GM21423 (cell line): ENCODE measurements around the gene SLC25A2.
"Not testable (repeated sequence)": the region's sequence is repeated elsewhere in the genome, so short reads cannot be mapped to it uniquely, and the experiment has no call there.

Source experiments
- ATAC-seq: cut with Tn5 transposase; IDR thresholded peaks from one replicate; pipeline ENCODE4 v1.9.1; 2021; ENCODE audit warnings: mild to moderate bottlenecking, moderate library complexity; ENCODE audit not compliant: unreplicated experiment

The SLC25A2 gene

DNA sequence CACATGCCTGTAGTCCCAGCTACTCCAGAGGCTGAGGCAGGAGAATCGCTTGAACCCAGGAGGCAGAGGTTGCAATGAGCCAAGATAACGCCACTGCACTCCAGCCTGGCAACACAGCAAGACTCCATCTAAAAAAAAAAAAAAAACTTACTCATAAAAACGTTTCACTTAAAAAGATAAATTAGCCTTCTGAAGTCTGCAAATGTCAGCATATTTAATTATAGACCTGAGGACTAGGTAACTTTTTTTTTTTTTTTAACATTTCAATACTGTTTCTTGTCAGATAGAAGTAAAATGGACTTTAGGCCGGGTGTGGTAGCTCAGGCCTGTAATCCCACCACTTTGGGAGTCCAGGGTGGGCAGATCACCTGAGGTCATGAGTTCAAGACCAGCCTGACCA, 13.1 kb upstream of the SLC25A2 start:
- not testable (repeated sequence) for ATAC-seq

GRCh38 chr5:141313711-141314110, 9.9 kb upstream of the SLC25A2 start:
- no peak for ATAC-seq

- ATAC-seq: no peak
Observed at GRCh38 chr5:141306630-141307029, 2.8 kb upstream of the SLC25A2 start.

DNA sequence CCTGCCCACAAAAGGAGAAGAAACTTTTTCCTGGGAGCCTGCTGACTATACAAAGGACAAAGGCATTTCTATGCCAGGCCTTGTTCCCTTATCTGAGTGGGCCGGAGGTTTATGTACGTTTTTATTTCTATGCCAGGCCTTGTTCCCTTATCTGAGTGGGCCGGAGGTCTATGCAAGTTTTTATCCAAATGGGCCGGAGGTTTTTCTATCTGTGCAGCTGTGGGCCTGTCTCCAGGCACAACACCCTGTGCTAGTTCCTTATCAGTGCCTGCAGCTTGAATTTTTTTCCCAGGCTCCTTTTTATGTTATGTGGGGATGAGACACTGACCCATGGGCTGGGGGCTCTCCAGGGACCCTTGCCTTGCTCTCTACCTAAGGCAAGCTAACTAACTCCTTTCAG, 5.5 kb downstream of the SLC25A2 start:
- no peak for ATAC-seq

- ATAC-seq: no peak
Observed at GRCh38 chr5:141272906-141273305, 30.9 kb downstream of the SLC25A2 start.

- no peak for ATAC-seq
Observed at GRCh38 chr5:141269195-141269594, 34.7 kb downstream of the SLC25A2 start.

GRCh38 chr5:141261238-141261546, 42.7 kb downstream of the SLC25A2 start:
- no peak for ATAC-seq

DNA sequence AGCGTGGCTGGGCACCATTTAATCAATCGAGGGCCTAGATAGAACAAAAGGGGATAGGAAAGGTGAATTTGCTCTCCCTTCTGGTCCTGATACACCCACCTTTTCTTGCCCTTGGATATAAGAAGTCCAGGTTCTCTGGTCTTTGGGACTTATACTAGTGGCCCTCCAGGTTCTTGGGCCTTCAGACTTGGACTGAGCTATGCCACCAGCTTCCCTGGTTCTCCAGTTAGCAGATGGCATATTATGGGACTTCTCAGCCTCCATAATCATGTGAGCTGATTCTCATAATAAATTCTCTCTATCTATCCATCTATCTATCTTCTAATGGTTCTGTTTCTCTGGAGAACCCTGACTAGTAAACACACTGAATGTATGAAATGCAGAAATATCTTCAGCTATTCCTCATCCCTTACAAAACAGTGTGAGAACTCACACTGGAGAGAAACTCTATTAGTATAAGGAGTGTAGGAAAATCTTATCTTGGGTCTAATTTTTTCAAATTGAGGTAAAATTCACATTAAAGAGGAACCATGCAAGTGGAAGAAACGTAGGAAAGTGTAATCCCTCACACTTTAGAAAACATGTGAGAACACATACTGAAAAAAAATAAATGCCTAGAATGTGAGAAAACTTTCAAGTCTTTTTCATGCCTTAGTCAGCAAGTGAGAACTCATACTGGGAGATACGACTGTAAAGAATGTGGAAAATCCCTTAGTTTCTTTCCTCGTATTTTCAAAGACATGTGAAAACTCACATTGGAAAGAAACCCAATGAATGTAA, 43.2 kb downstream of the SLC25A2 start:
- ATAC-seq: no peak

DNA sequence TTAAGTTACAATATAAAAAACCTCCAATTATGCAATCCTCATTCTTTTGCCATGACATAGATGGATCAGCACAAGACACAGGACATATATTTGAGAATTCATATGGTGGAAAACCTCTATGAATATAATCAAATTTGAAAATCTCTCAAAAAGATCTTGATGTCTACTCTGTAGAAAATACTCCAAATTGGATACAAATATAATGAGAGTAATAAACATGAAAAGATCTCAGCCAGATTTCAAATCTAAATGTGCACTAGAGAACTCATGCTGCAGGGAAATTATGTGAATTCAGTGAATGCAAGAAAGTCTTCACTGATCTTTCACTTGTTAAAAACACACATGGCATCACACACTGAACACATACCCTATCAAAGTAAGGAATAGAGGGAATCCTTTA, 44.9 kb downstream of the SLC25A2 start:
- ATAC-seq: no peak

- no peak for ATAC-seq
Observed at GRCh38 chr5:141258464-141258863, 45.4 kb downstream of the SLC25A2 start.
